Fibroblast of the aortic adventitia (primary cell): ENCODE data around the gene NSUN7. TPM values are rescaled to one million over a fixed set of nuclear protein-coding genes. Genes with fewer than 3 reads are reported as not detected.

Experiments
- small RNA-seq: library from RNA; depleted of rRNA; stranded (forward); fragments of <200 nt; gene quantifications from one replicate; pipeline ENCODE3, GENCODE V24; 2012
- total RNA-seq: library from RNA; depleted of rRNA; stranded (reverse); fragments of >200 nt; gene quantifications from 2 replicates; pipeline ENCODE4 v1.2.3, GENCODE V29; 2012; ENCODE audit warnings: low replicate concordance

Gene NSUN7
- total RNA-seq, 1 donor, result under 0.01 TPM

Small RNA genes within 50 kb of the gene (small RNA-seq; reads per million reads assigned to genes)
- not detected for gene RF00019

Other genes starting within 250 kb of the NSUN7 start
- 0.72 and 8.3 TPM in 2 replicates for gene RBM47, start 120.1 kb upstream of the NSUN7 start, total RNA-seq